ENCODE data around the gene SIAH2. TPM values are rescaled to one million over a fixed set of nuclear protein-coding genes. Genes with fewer than 3 reads are reported as not detected.

The SIAH2 gene
- total RNA-seq = 56.9 and 57.4 TPM in 2 replicates

GRCh38 chr3:150763122-150763840 is at the start of gene SIAH2:
SIAH2 (minus strand) TSS chr3:150763169; CDS start chr3:150762849, 320 bp downstream.

DNA sequence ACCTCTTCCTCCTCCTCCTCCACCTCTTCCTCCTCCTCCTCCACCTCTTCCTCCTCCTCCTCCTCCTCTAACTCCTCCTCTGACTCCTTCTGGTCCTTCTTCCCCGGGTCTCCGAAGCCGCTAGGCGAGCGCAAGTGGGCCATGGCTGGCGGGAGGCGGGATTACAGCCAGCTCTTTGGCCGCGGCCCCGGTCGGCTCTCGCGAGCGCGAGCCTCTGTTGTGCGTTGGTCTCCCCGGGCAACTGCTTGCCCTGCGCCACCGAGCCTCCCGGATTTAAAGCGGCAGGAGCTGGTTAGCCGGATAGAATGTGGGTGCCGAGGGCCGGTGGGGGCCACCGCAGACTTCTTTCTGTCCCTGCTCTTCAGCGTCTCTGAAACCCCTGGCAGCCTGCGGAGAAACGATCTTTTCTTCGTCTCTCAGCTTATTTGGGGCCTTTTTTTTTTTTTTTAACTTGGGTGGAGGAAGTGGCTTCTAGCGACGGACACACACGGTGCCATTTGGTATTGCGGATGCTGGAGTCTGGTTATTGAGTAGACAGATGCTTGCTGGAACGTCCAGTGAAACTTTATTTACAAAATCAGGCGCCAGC is 59.1 kb downstream of the SIAH2 start, which contains the start of gene ERICH6:
TSS of gene ERICH6 (minus strand) at position 165 of the 589 bp plus-strand sequence. CDS start at position 143, 22 bp downstream.

Other genes with a start within 250 kb of the SIAH2 start
- 153 and 286 TPM in 2 replicates for gene SERP1, start 216.7 kb downstream of the SIAH2 start, total RNA-seq
- 114 and 154 TPM in 2 replicates for gene EIF2A, start 216.4 kb downstream of the SIAH2 start, total RNA-seq
- gene SELENOT, start 159.8 kb downstream of the SIAH2 start, total RNA-seq = 66.7 and 76.8 TPM in 2 replicates
- not detected in 2 replicates for gene ERICH6, start 59.2 kb downstream of the SIAH2 start, total RNA-seq
- gene MINDY4B, start 142.3 kb upstream of the SIAH2 start, total RNA-seq = not detected in 2 replicates
- not detected in 2 replicates for gene CLRN1, start 209.6 kb upstream of the SIAH2 start, total RNA-seq

Data from pericardium fibroblast (primary cell).